Stimulated activated CD4-positive, alpha-beta T cell treated with anti-CD3 and anti-CD28 coated beads, TNF-alpha, amount 100 ng/mL, for 48 hours (primary cell): ENCODE data around the gene NANS.
"Not testable (repeated sequence)": the region's sequence is repeated elsewhere in the genome, so short reads cannot be mapped to it uniquely, and the experiment has no call there.

Experiments used
- DNase-seq, 3 donors: peaks; one replicate each; pipeline ENCODE4 v3.0.0-alpha.2; 2020; ENCODE audit warnings: low read depth in 3 of 3

The NANS gene

DNA sequence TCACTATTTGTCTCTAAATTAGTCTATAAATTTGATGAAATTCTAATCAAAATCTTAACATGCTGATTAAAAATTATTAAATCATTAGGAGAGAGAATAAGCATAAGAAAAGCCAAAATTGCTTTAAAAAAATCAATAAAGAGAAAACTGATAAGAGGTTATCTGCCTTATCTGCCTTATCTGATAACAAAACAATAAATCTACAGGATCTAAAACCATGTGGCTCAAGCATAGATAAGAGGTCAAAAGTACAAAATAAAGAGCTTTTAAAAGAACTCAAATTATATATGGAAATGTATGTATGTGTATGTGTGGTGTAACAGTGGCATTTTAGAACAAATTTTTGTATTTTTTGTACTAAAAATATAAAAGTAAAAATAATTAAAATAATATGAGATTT, 43.9 kb downstream of the NANS start:
- no peak for DNase-seq

DNA sequence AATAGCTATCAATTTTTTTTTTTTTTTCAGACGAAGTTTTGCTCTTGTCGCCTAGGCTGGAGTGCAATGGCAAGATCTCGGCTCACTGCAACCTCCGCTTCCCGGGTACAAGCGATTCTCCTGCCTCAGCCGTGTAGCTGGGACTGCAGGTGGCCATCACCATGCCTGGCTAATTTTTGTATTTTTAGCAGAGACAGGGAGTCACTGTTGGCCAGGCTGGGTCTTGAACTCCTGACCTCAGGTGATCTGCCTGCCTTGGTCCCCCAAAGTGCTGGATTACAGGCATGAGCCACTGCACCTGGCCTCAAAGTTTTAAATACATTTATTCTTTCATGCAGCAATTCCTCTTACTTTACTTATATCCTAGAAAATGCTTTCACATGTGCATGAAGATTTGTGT, 44.9 kb downstream of the NANS start:
- no peak for DNase-seq

DNA sequence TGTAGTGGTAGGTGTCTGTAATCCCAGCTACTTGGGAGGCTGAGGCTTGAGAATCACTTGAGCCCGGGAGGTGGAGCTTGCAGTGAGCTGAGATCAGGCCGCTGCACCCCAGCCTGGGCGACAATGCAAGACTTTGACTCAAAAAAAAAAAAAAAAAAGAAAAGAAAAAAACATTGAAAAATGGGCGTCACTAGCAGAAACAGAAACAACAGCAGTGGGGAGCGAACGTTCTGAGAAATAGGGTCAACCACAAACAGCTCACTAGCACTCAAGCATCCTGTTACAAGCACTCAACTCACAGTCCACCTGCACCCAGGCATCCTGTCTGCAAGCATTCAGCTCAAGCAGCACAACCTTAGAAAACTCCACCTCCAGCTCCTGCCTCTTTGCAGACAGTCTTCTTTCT, 45.3 kb downstream of the NANS start:
- DNase-seq, result peak; percentile 46 to 73 (median 58)

DNA sequence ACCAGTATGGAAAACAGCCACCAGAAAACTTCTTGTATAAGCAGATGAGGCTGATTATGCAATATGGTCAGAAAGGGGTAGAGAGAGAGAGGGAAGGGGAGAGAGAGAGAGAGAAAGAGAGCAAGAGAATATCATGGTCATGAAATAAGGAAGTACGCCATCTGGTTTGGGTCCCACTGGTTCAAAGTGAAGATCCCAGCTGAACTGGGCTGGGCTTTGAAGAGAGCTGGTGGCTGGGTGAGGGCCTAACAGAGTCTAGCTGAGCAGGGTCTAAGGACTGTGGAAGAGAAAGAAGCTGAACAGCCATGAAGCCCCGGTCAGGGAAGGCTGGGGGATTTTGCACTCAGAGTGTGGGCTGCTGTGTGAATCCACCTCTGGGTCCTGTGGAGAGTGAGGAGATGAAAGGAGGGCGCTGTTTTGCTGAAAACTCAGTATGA, 47.9 kb downstream of the NANS start:
- DNase-seq, result no peak

DNA sequence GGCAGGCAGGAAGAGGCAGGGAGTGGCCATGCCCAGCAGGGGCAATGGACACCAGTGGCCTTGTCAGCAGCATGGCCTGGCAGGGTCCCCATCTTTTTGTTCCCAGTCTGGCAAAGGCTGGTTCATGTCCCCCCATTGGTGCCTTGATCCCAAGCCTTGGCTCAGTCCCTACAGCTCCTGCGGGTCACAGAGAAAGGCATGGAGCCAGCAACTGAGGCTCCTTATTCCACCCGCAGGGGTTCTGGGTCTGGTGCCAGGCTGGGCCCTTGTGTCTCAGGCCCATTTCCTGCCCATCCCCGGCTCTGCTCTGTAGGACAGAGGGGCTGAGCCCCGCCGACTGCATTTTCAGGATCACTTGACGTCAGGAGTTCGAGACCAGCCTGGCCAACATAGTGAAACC, 48.5 kb downstream of the NANS start:
- DNase-seq, result no peak

DNA sequence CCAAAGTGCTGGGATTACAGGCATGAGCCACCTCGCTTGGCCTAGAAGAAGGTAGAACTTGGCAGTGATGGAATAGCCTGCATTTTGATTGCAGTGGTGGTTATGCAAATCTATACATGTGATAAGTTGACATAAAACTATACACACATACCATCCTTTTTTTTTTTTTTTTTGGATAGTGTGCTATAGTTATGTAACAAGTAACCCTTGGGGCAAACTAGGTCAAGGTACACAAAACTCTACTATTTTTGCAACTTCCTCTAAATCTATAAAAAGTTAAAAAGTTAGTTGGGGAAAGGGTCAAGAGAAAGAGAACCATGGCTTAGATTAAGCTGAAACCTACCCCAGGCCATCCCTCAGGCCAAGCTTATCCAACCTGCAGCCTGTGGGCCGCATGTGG, 51.4 kb downstream of the NANS start:
- no peak for DNase-seq

DNA sequence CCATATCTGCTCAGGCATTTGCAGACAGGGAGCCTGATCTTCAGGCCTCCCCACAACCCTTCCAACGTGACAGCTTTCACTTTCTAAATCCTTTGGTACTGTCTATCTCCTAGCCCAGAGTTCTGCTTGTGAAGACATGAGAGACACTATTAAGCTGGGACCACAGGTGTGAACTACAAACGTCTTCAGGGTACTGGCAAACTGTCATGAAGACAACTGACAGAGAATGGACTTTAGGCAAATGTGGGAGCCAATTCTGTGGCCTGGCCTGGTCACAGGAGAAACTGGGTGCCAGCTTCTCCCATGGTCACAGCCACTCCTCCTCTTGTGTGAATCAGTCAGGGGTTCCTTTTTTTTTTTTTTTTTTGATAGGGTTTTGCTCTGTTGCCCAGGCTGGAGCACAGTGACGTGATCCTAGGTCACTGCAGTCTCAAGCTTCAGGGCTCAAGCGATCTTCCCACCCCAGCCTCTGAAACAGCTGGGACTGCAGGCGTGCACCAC, 52.0 kb downstream of the NANS start:
- no peak for DNase-seq

DNA sequence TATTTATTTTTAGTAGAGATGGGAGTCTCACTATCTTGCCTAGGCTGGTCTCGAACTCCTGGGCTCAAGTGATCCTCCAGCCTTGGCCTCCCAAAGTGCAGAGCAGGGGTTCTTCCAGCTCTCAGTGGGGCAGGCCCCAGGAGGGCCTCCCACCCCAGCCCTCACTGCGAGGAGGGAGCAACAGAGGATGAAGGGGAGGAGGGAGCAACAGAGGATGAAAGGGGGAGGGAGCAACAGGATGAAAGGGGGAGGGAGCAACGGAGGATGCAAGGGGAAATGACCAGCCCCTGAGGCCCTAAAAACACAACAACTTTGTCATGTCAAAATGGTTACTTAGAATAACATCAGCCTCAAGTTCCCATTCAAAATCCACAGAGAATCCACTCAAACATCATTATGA, 52.5 kb downstream of the NANS start:
- no peak for DNase-seq

DNA sequence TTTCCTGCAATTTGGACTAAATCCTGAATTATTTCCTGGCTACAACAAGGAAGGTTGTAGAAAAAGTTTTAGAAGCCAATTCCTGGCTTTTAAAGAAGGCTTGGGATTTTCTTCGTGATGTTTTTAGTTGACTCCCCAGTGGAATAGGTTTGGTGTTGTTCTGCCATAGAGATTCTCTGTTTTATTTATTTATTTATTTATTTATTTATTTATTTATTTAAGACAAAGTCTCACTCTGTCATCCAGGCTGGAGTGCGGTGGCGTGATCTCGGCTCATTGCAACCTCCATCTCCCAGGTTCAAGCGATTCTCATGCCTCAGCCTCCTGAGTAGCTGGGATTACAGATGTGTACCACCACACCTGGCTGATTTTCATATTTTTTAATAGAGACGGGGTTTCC, 60.6 kb downstream of the NANS start:
- not testable (repeated sequence) for DNase-seq

DNA sequence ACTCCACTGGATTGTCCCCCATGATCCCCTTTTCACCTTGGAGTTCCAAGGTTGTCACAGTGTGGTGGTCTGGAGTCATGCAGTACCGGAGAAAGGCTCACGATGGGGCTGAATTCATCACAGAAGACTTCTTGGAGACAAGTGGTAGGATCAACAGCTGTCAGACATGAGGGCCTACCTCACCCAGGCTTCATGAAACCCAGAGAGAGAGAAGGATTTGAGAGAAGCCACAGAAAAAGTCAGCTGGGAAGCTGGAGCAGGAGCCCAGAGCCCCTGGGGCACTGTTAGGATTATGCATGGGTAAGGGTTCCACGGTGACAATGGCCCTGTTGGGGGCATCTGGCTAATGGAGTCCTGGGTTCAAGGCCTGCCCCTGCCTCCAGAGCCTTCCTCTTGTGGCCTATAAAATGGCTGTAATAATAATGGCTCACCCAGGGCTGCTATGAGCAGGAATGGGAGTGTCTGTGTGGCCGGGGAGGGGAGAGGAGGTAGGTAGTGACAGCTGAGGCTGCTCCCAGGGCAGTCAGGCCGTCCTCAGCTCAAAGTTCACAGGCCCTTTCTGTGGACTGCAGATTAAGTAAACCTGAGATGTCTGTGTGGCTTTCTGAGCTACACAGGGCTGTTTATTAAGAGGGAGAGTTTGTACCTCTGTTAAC, 61.6 kb downstream of the NANS start:
- DNase-seq, result peak in 1 of 3 donors; percentile 27

DNA sequence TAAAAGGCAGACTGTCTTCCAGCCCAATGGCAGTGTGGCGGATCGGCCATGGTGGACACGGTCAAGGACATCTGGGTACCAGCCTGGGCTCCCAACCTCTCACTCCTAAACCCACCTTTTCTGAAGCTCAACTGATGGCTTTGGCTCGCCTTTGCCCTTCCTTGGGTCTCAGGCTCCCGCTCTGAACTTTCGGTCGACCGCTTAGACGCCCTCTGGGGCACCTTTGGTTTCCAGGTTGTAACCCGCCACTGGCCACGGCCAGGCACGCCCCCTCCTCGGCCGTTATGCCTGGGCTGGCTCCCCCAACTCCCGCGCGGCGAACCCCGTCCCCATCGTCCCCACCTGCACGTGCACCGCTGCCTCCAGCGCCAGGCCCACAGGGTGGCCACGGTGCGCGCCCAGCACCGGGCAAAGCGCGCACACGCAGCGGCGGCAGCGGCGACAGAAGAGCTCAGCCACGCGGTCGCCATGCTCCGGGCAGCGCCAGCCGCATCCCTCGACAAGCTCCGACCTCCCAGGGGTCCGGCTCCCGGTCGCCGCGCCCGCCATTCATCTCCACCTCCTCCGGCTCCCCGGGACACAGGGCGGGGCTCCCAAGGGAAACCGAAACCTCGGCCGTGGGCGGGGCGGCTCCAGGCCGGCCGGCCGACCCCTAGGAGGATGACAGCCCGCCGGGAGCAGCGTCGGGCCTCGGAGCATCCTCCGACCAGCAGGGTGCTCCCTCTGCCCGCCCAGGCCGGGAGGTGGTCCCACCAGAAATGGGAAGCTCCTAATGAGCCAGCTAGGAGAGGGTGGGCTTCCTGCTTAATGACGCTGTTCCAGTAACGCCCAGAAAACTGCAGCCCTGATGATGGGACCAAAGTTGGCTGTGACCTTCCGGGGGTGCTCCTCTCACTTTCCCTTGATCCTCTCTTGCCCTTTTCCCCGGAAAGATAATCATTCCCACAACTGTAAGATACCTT, 62.4 kb downstream of the NANS start, which contains the start of gene TRIM14:
TSS of gene TRIM14 (minus strand) at position 583 of the 962 bp plus-strand sequence. CDS start at position 549, 34 bp downstream.
- DNase-seq, result peak in 2 of 3 donors; percentile 37 to 46

DNA sequence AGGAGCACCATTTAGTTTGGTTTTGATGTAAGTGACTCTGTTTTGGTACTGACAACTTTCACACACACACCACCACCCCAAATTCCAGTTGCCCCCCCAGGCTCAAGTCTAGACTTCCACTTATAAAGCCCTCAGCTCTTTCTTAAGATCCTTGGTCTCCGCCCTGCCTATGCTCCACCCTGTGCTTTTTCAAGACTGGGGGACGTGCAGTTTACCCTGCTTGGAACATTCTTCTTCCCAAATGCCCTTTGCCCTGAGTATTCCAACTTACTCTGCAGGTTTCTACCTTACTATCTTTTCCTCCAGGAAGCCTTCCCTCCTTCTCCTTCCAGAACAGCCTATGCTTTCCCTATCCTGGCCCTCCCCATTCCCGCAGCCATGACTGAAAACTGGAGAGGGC, 63.9 kb downstream of the NANS start:
- no peak for DNase-seq

DNA sequence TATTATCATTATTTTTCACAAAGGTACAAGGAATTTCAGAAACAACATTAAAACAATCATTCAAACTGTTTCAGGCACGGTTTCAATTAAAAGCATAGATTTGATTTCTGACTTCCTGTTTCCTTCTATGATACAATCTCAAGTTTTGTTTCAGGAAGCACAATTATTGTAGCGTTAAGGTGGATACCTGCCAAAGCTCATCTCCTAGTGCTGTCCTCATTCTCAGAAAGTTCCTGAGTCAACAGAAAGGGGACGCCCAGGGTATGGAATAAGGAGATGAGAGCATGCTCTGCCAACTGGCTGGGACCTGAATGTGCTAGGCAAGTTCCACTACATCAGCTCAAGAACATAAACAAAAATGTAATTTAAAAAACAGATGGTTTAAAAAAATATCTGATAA, 64.5 kb downstream of the NANS start:
- DNase-seq, result no peak

DNA sequence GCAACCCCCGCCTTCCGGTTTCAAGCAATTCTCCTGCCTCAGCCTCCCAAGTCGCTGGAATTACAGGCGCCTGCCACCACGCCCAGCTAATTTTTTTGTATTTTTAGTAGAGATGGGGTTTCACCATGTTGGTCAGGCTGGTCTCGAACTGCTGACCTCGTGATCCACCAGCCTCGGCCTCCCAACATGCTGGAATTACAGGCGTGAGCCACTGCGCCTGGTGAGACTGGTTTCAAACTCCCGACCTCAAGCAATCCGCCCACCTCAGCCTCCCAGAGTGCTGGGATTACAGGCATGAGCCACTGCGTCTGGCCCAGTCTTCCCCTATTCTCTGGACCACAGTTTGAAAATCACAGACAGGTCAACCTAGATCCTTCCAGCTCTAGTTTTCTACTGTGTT, 67.6 kb downstream of the NANS start:
- not testable (repeated sequence) for DNase-seq

DNA sequence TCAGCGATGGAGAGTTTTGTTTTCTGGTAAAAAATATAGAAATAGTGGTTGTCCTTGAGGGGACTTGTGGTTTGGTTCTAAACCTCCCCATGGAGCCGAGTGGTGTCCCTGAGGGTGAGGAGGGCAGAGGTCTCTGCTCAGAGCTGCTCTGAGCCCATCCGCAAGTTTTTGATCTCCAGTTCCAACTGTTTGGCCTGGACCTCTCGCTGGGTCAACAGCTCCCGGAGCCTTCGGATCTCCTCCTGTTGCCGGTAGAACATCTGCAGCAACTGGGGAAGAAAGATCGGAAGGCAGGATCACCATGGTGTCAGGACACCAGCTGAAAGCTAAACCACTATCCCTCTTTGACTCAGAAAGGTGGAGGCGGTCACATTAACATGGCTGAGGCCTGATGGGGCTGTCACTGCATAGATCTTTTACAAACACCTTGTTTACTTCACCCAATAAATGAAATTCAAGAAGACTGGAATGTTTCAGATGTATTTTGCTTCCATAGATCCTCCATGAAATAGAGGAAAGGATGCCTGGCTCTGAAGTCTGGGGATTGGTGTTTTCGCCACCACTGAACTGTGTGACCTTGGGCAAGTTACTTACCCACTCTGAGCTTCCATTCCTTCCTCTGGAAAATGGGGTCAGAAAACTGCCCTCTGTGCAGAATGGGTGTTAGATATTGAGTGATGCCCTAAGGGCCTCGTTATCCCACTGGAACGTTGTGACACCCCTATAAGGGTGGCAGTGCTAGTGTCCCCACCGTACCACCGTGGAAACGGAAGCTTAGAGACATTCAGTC, 68.3 kb downstream of the NANS start:
- DNase-seq, result no peak

DNA sequence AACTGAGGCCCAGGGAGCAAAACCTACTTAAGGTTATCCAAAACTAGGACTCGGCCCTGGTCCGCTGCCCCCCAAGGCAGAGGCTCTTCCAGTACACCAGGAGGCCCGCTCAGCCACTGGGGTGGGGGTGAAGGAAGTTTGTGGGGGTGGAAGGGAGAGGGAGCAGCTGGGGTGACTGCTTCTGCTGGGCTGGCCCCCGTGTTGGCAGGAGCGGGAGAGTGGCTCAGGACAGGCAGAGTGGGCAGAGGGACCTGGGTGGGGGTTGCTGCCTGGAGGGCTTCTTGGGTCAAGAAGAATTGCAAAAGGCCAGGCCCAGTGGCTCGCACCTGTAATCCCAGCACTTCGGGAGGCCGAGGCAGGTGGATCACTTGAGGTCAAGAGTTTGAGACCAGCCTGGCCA, 70.7 kb downstream of the NANS start:
- no peak for DNase-seq

DNA sequence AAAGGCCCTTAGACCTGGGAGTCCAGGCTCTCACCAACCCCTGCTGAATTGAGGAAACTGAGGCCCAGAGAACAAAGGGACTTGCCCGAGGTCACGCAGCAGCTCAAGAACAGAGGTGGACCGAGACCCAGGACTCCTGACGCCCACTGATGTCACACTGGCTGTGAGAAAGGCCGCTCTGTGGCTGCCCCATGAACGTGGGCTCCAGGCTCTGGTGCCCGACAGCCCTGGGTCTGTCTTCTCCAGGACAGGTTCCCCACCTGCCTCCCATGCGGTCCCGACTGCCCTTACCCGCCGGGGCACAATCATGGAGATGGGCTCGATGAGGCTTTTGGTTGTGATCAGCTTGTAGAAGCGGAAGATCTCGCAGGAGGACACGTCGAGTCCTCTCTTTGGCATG, 71.8 kb downstream of the NANS start:
- no peak for DNase-seq

DNA sequence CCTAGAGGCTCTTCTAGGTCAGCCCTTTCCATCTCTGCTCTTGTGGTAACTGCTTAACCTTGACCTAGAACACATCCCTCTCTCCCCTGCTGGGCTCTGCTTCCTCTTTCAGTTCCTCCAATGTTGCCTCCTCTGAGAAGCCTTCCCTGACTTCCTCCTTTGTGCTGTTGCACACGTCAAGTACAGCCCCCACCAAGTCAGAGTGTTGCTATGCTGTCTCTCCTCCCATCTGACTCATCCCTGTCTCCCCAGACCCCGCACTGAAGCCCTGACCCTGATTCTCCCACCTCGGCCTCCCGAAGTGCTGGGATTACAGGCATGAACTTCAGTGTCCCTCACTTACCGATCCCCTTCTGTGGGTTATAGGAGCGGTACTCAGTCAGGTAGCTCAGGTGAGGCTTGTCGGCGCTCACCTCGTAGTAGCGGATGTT, 72.9 kb downstream of the NANS start:
- no peak for DNase-seq

DNA sequence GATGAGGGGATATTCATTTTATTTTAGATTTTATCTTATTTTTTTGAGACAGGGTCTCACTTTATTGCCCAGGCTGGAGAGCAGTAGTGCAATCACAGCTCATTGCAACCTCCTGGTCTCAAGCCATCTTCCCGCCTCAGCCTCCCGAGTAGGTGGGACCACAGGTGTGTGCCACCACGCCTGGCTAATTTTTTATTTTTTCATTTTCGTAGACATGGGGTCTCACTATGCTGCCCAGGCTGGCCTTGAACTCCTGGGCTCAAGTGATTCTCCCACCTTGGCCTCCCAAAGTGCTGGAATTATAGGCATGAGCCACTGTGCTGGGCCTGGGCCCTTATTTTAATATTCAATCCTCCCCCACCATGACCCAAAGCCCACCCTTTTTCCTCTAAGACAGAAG, 73.5 kb downstream of the NANS start:
- DNase-seq, result not testable (repeated sequence)

DNA sequence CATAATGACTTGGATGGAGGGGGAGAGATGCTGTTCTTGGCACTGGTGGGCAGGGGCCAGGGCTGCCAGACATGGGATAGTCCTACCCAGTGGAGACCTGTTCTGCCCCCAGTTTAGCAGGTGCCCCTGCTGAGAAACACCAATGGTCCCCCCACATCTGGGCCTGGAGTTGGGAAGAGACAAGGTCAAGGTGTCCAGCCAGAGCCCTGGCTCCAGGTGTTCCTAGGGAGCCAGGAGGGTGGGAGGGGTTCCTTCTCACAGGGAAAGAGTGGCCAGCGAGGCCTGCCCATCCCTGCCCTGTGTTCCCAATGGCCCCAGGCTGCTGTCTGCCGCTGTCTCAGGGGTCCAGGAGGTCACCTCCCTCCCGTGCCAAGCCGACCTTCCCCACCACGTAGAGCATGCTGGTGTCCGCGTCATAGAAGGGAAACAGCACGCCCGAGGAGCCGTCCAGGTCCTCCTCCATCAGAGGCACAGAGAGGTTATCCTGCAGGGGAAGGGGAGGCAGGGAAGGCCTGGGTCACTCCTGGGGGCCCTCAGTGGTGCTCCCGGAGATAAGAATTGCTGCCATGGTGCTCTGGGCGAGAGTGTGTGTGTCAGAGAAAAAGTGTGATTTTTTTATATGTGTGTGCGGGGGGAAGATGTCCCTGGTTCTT, 74.2 kb downstream of the NANS start:
- no peak for DNase-seq

DNA sequence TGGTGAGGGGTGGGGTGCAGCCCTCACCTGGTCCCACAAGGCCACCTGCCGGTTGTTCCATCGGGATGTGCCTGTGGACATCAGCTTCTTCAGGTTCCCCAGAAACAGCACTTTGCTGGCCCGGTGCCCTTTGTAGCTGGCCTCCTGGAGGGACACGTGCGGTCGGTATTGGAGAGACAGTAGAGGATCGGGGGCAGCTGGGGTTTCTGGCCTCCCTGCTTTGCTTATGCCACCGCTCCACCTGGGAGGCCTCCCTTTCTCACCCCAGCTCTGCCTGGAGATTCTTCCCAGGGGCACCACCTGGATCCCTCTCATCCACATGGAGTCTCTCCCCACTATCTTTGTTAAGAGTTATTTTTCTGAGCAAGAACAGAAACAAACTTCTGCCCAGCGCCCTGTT, 75.6 kb downstream of the NANS start:
- no peak for DNase-seq
